GM21737 (cell line): ENCODE data around the gene CLEC16A.
A peak's percentile ranks its signal among the peaks of the same experiment; 100 is the strongest.
"Not testable (repeated sequence)": the region's sequence is repeated elsewhere in the genome, so short reads cannot be mapped to it uniquely, and the experiment has no call there.

Experiments
- ATAC-seq: cut with Tn5 transposase; IDR thresholded peaks from one replicate; pipeline ENCODE4 v1.9.1; 2021; ENCODE audit warnings: mild to moderate bottlenecking, moderate library complexity; ENCODE audit not compliant: unreplicated experiment

CLEC16A gene

DNA sequence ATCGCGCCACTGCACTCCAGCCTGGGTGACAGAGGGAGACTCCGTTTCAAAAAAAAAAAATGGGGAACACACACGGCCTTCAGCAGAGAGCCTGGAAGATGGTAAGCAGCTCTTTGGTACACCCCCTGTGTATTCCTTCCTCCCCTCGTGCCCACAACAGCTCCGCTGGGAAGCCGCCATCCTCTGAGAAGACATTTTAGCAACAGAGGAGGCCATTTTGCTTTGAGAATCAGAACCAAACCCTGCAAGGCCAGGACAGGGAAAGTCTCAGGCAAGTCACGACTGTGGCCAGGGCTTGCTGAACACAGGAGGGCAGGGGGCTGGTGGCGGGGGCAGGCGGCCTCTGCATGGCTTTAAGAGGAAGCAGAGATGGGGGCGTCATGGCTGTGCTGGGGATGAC lies 265.9 kb downstream of the CLEC16A start:
- ATAC-seq, result no peak

- ATAC-seq, result no peak
Observed at GRCh38 chr16:11211061-11211976, 267.0 kb downstream of the CLEC16A start.

GRCh38 chr16:11211977-11212797 lies 267.8 kb downstream of the CLEC16A start:
- ATAC-seq, result no peak

GRCh38 chr16:11212798-11213196 lies 268.4 kb downstream of the CLEC16A start:
- ATAC-seq, result no peak

GRCh38 chr16:11213373-11213772 lies 269.0 kb downstream of the CLEC16A start:
- no peak for ATAC-seq

DNA sequence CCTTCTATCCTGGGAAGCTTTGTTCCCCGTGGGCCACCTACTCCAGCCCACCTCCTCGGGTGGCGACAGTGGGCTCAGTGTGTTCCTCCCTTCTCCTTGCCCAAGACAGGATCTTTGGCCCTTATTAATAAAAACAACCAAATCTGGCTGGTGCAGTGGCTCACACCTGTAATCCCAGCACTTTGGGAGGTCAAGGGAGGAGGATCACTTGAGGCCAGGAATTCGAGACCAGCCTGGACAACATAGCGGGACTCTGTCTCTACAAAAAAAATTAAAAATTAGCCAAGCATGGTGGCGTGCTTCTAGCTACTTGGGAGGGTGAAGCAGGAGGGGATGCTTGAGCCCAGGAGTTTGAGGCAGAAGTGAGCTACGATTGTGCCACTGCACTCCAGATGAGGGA lies 269.4 kb downstream of the CLEC16A start:
- ATAC-seq, result no peak

GRCh38 chr16:11215935-11216556 lies 271.7 kb downstream of the CLEC16A start:
- no peak for ATAC-seq

- no peak for ATAC-seq
Observed at GRCh38 chr16:11217651-11218603, 273.6 kb downstream of the CLEC16A start.

DNA sequence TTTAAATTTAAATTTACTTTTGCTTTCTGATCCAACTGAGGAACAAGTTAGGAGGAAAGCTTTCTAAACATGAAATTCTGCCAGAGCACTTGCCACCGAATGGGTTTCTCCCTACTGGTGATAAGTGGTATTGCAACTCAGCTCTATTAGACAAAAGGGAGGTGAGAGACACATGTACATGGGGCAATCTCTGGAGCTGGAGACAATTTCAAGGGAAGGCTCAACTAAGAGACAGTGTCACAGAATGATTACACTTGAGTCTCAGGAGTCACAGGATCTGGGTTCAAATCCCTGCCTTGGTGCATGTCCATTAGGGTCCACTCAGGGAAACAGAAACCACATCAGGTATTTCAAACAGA lies 274.2 kb downstream of the CLEC16A start:
- no peak for ATAC-seq

DNA sequence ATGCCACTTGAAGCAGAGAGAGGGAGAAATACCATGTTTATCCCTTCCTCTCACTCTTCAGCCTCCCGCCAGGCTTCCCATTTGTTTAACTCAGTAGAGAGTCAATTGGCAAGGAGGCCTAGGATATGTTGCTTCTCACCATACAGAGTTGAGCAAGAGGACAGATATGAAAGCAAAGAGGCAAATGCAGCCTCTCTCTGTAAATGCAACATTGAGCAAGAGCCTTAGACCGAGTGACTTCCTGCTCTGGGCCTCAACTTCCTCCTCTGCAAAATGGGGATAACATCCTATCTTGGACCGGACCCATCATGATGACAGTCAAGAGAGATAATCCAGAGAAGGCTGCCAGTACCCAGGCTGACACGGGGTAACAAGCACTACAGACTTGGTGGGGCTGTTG lies 274.8 kb downstream of the CLEC16A start:
- no peak for ATAC-seq

DNA sequence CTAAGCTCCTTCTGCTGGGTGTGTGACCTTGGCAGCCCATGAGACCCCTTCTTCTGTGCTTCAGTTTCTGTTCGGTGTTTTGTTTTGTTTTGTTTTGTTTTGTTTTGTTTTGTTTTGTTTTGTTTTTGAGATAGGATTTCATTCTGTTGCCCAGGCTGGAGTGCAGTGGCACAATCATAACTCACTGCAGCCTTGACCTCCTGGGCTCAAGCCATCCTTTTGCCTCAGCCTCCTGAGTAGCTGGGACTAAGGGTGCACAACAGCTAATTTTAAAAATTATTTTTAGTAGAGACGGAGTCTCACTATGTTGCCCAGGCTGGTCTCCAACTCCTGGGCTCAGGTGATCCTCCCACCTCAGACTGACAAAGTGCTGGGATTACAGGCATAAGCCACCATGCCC lies 276.1 kb downstream of the CLEC16A start:
- ATAC-seq, result not testable (repeated sequence)

DNA sequence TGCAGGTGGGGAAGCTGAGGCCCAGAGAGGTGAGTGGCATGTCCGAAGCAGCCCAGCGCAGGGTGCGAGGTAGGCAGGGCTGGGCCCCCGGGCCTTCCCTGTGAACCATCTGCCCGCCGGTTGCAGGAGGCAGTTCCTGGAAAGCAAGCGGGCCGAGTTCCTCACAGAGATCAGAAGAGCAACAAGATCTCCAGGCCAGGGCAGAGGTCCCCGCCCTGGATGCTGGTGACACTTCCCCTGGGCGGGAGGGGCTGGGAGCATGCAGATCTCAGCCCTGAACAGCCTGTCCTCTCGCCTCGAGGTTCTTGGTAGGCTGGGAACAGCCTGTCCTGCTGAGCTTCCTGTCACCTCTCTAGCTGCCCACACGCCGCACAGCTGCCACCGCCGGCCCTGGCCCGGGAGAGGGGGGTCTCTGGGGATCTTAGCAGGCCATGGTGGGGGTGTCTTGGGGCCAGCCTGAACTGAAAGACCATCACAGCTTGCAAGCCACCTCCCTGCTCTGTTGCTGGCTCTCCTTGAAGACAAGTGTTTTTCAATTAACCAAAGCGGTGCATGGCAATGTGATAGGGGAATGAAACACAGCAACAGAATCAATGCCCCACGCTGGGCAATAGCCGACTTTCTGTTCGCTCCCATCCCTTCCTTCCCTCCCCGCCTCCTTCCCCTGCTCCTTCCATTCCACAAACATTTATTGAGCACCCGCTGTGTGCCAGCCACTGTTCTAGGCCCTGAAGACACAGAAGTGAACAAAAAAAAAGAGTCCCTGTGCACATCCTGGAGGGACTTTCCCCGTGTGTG lies 279.9 kb downstream of the CLEC16A start:
- ATAC-seq, result peak; percentile 43

GRCh38 chr16:11224894-11225676 lies 280.7 kb downstream of the CLEC16A start:
- peak; percentile 77 for ATAC-seq

DNA sequence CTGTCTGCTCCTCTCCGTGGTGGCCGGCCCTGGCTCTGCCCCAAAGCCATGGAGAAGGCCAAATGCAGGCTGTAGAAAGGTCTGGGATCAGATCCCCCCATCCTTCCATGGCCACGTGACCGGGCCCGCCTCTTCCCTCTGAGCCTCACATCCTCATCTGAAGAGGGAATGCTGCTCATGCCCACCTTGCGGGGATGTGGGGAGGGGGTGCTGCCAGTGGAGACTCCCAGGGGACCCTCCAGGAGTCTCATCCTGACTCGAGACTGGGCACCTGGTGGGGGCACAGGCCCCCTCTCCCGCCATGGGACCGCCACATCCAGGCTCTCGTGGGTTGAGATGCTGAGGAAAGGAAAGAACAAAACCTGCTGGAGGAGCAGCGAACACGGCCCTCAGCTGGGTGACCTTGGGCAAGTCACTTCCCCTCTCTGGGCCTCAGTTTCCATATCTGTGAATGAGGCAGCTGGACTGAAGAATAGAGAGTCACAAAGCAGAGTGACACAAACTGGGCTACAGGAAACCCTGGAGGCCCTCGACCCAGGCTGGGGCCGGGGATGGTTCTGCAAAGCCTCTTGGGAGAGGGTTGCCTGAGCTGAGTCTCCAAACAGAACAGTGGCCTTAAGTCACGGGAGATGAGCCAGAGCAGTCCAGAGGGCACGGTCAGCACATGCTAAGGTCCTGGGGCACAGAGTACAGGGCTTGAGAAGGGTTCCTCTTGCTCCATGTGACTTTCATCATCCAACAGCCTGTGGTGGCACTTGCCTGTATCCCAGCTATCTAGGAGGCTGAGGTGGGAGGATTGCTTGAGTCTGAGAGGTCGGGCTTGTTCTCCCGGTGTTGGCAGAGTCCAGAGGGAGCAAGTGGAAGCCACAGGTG lies 281.5 kb downstream of the CLEC16A start:
- peak; percentile 3 for ATAC-seq

- no peak for ATAC-seq
Observed at GRCh38 chr16:11229432-11229831, 285.1 kb downstream of the CLEC16A start.

DNA sequence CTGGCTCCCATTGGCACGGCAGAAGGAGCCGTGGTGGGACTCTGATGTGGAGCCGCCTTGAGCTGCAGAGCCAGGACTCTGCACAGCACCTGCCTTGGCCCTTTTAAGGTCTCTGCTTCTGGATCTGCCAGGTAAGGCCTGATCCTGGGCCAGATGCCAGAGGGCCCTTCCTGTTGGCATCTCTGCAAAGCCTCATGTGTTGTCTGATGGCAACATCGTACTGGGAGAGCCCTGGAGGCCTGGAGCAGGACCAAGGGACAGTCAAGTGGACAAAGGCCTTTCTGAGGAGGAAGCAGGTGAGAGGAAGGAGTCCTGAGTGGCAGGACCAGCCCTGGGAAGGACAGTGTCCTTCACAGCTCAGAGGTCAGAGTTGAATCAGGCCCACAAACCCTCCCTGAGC lies 285.5 kb downstream of the CLEC16A start:
- ATAC-seq, result no peak

DNA sequence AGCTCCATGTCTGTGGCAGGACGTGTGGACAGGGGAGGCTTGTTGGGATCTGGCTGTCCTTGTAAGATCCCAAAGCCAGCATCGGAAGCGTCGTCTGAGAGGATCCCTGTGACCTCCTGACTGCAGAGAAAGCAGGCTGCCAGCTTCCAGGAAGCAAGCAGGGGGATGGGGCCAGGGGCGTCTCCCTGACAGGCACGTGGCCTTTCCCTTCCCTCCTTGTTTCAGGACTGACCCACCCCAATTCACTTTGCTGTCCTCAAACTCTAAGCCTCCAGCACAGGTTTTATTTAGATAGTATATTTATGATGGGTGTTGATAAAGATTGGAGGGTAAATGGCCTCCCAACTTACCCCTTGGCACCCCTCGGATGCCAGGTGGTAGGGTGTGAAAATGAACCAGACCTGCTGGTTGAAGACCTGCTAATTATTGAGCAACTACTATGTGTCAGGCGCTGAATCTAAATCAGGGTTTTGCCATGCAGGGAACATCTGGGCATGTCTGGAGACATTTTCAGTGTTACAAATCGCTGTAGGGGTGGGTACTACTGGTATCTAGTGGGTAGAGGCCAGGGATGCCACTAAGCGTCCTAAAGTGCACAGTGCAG lies 287.1 kb downstream of the CLEC16A start:
- ATAC-seq, result no peak
